Lung (tissue), 12 donors: Measurements from ENCODE around the gene WNT11. TPM values are rescaled to one million over a fixed set of nuclear protein-coding genes. Genes with fewer than 3 reads are reported as not detected.

Experiments
- ATAC-seq: fragments of 200-7000 bp; cut with Tn5 transposase; one replicate; pipeline ENCODE4 v1.9.1; 2020; ENCODE audit warnings: moderate number of reproducible peaks; ENCODE audit not compliant: insufficient read depth, low FRiP score
- DNase-seq, 3 donors: peaks; one replicate each; pipeline ENCODE4 v3.0.0-alpha.2; 2013 to 2017
- H3K27ac ChIP-seq, 2 donors: one replicate each; pipeline ENCODE4 v1.5.1; 2013; ENCODE audit warnings: mild to moderate bottlenecking in 2 of 2, moderate library complexity in 2 of 2, control low read depth in 1 of 2, inconsistent platforms in 1 of 2, low read depth in 1 of 2, low read length in 1 of 2
- H3K27me3 ChIP-seq, 3 donors: one replicate each; pipeline ENCODE4 v1.5.1; 2013; ENCODE audit warnings: low read length in 2 of 3; ENCODE audit not compliant: control insufficient read depth in 3 of 3, insufficient read depth in 3 of 3
- H3K36me3 ChIP-seq, 4 donors: one replicate each; pipeline ENCODE4 v1.5.1; 2013; ENCODE audit warnings: low read length in 4 of 4, mild to moderate bottlenecking in 1 of 4, moderate library complexity in 1 of 4; ENCODE audit not compliant: control insufficient read depth in 4 of 4, insufficient read depth in 4 of 4
- H3K4me1 ChIP-seq, 5 donors: one replicate each; pipeline ENCODE4 v1.5.1; 2013; ENCODE audit warnings: low read length in 5 of 5, mild to moderate bottlenecking in 2 of 5, moderate library complexity in 1 of 5; ENCODE audit not compliant: control insufficient read depth in 5 of 5, insufficient read depth in 5 of 5
- H3K4me3 ChIP-seq: one replicate; pipeline ENCODE4 v1.5.1; 2013; ENCODE audit warnings: mild to moderate bottlenecking, control low read depth, moderate library complexity
- H3K9ac ChIP-seq, 2 donors: one replicate each; pipeline ENCODE4 v1.5.1; 2013; ENCODE audit warnings: low read length in 2 of 2, control low read depth in 1 of 2; ENCODE audit not compliant: insufficient read depth in 1 of 2
- H3K9me3 ChIP-seq, 4 donors: one replicate each; pipeline ENCODE4 v1.5.1; 2013; ENCODE audit warnings: low read length in 3 of 4, mild to moderate bottlenecking in 1 of 4, moderate library complexity in 1 of 4; ENCODE audit not compliant: control insufficient read depth in 4 of 4, insufficient read depth in 3 of 4
- CTCF ChIP-seq: IDR thresholded peaks from 2 replicates; pipeline ENCODE4 v1.5.1; 2012; ENCODE audit warnings: mild to moderate bottlenecking; ENCODE audit errors: control extremely low read depth, extremely low read depth
- WGBS, 2 donors: extraction: QIAGEN DNeasy Blood & Tissue Kit; methylation state at CpG; one replicate each; pipeline ENCODE4 v1.1.7; 2013; 5-methylcytosine and 5-hydroxymethylcytosine counted together
- polyA plus RNA-seq, 2 donors: library from polyadenylated mRNA; stranded (reverse); fragments of 200-250 nt; gene quantifications; one replicate each; pipeline ENCODE4 v1.2.1, GENCODE V29; 2013
- total RNA-seq, 2 donors: library from RNA; depleted of rRNA in 1 of 2; stranded (reverse); fragments of >200 nt in 1 of 2; gene quantifications; one replicate each; pipeline ENCODE4 v1.2.1, GENCODE V29; 2014 to 2021
- donor health status: control.
- donor health status: control.
- donor health status: Bipolar disorder and iron deficiency.
- donor health status: healthy.
- donor health status: DM: yes; HTN: yes; CAD: no.

Gene WNT11
- total and polyA plus RNA-seq, 4 donors: 1.5 to 31.3 (median 3.6) TPM

- DNase-seq (no peak), ATAC-seq (no peak)
- Histone ChIP-seq H3K9me3 (no peaks in the 10 kb centered on the region), H3K4me3 (no peak overlapping the region), H3K27me3 (no peaks in the 10 kb centered on the region), H3K4me1 (peaks cover 3 to 44% (median 29%) of the 10 kb centered on the region in 5 donors), H3K9ac (no peak overlapping the region), H3K27ac (no peak overlapping the region), H3K36me3 (peaks cover 0 to 44% (median 20%) of the 10 kb centered on the region in 4 donors)
- 72 to 78% methylated on average over 6 of the region's 6 CpGs for WGBS, 2 donors
- no peak for TF ChIP-seq CTCF
Observed at GRCh38 chr11:76189682-76190081, 16.6 kb downstream of the WNT11 start.

GRCh38 chr11:76188873-76189272 is 17.4 kb downstream of the WNT11 start:
- Histone ChIP-seq H3K9me3 (no peaks in the 10 kb centered on the region), H3K4me3 (no peak overlapping the region), H3K4me1 (peaks cover 3 to 52% (median 32%) of the 10 kb centered on the region in 5 donors), H3K9ac (no peak overlapping the region), H3K27ac (peak overlapping the region in 1 of 2 donors; percentile 0), H3K36me3 (peaks cover 0 to 43% (median 20%) of the 10 kb centered on the region in 4 donors), H3K27me3 (no peaks in the 10 kb centered on the region)
- WGBS, 2 donors: 85 to 98% methylated on average over 4 of the region's 4 CpGs
- no peak for DNase-seq
- ATAC-seq: no peak
- TF ChIP-seq CTCF: no peak

- H3K9ac ChIP-seq: no peak overlapping the region
- peaks cover 0 to 36% (median 16%) of the 10 kb centered on the region in 4 donors for H3K36me3 ChIP-seq
- TF ChIP-seq CTCF: no peak
- WGBS, 2 donors: 61 to 66% methylated on average over 21 of the region's 21 CpGs
- no peak overlapping the region for H3K4me3 ChIP-seq
- H3K4me1 ChIP-seq: peaks cover 3 to 52% (median 30%) of the 10 kb centered on the region in 5 donors
- ATAC-seq (no peak), DNase-seq (peak in 2 of 3 donors; percentile 31 to 44)
- H3K9me3 ChIP-seq: no peaks in the 10 kb centered on the region
- H3K27me3 ChIP-seq: no peaks in the 10 kb centered on the region
- peak overlapping the region in 1 of 2 donors; percentile 83 for H3K27ac ChIP-seq
Observed at GRCh38 chr11:76186776-76187279, 19.5 kb downstream of the WNT11 start.
